ENCODE measurements around the gene SLC2A8. TPM values are rescaled to one million over a fixed set of nuclear protein-coding genes. Genes with fewer than 3 reads are reported as not detected.
A peak's percentile ranks its signal among the peaks of the same experiment; 100 is the strongest.

SLC2A8 gene
- total and polyA plus RNA-seq, 10 donors = 10.0 to 32.0 (median 21.0) TPM

- WGBS, 5 donors = 1 to 2% (median 1%) methylated on average over 14 of the region's 14 CpGs
- no peaks in the 10 kb centered on the region for H3K27me3 ChIP-seq (replicated peaks in 1 of 7)
Measured at GRCh38 chr9:127450243-127450760, 53.3 kb downstream of the SLC2A8 start.

GRCh38 chr9:127450830-127451607 is 54.0 kb downstream of the SLC2A8 start, which contains the start of the genes LRSAM1 and RPL12:
Gene LRSAM1 (plus strand): TSS chr9:127451510. CDS start chr9:127454528, 3,018 bp downstream.
Gene RPL12 (minus strand): TSS chr9:127451406. CDS start chr9:127451317, 89 bp downstream.
- Histone ChIP-seq H3K36me3 (peaks cover 0 to 75% (median 39%) of the 10 kb centered on the region in 6 donors), H3K4me1 (peaks cover 27 to 75% (median 49%) of the 10 kb centered on the region in 6 donors), H3K27me3 (replicated peaks in 1 of 7) (no peaks in the 10 kb centered on the region), H3K9me3 (no peaks in the 10 kb centered on the region), H3K27ac (peak within 1 kb of the TSS; percentile 90 to 96 (median 95)), H3K4me3 (peak within 1 kb of the TSS; percentile 65 to 90 (median 81))
- TF ChIP-seq POLR2AphosphoS5 (IDR thresholded peaks at IDR 0.05) = peak; percentile 100
- TF ChIP-seq CTCF (IDR thresholded peaks at IDR 0.05 in 8 of 11, conservative IDR thresholded peaks at IDR 0.05 in 3 of 11) = peak in 5 of 11 experiments; percentile 5 to 35 (median 11)
- peak; percentile 98 to 99 (median 99) for TF ChIP-seq POLR2A (IDR thresholded peaks at IDR 0.05)
- DNase-seq = peak; percentile 98
- intact Hi-C loops (cut with DNase I; ENCODE audit: low total_unique reads) = no loop called here
- WGBS, 5 donors = 0 to 3% (median 1%) methylated on average over 24 to 71 of the region's 71 CpGs

More at GRCh38 chr9:127450243-127450760, 53.3 kb downstream of the SLC2A8 start:
- intact Hi-C loops (cut with DNase I; ENCODE audit: low total_unique reads) = no loop called here
- TF ChIP-seq POLR2AphosphoS5 (IDR thresholded peaks at IDR 0.05) = no peak
- H3K27ac ChIP-seq = peak overlapping the region; percentile 90 to 96 (median 95)
- no peaks in the 10 kb centered on the region for H3K9me3 ChIP-seq
- peaks cover 24 to 68% (median 44%) of the 10 kb centered on the region in 6 donors for H3K4me1 ChIP-seq
- peaks cover 0 to 77% (median 45%) of the 10 kb centered on the region in 6 donors for H3K36me3 ChIP-seq
- H3K4me3 ChIP-seq = peak overlapping the region; percentile 65 to 90 (median 81)
- no peak for DNase-seq

GRCh38 chr9:127451608-127451857 is 54.6 kb downstream of the SLC2A8 start:
- DNase-seq = no peak
- H3K4me3 ChIP-seq = peak overlapping the region; percentile 65 to 90 (median 81)
- H3K4me1 ChIP-seq = peaks cover 27 to 80% (median 51%) of the 10 kb centered on the region in 6 donors
- intact Hi-C loops (cut with DNase I; ENCODE audit: low total_unique reads) = no loop called here
- TF ChIP-seq CTCF (IDR thresholded peaks at IDR 0.05 in 8 of 11, conservative IDR thresholded peaks at IDR 0.05 in 3 of 11) = no peak
- TF ChIP-seq POLR2AphosphoS5 (IDR thresholded peaks at IDR 0.05) = no peak
- TF ChIP-seq POLR2A (IDR thresholded peaks at IDR 0.05) = no peak
- peak overlapping the region; percentile 90 to 96 (median 95) for H3K27ac ChIP-seq
- WGBS, 5 donors = 0 to 6% (median 1%) methylated on average over 12 to 14 of the region's 14 CpGs
- H3K9me3 ChIP-seq = no peaks in the 10 kb centered on the region
- H3K27me3 ChIP-seq (replicated peaks in 1 of 7) = no peaks in the 10 kb centered on the region
- peaks cover 0 to 73% (median 34%) of the 10 kb centered on the region in 6 donors for H3K36me3 ChIP-seq

GRCh38 chr9:127451858-127452656 is 55.1 kb downstream of the SLC2A8 start:
- Histone ChIP-seq H3K36me3 (peaks cover 0 to 73% (median 32%) of the 10 kb centered on the region in 6 donors), H3K4me1 (peaks cover 27 to 80% (median 51%) of the 10 kb centered on the region in 6 donors), H3K27me3 (replicated peaks in 1 of 7) (no peaks in the 10 kb centered on the region), H3K9me3 (no peaks in the 10 kb centered on the region), H3K27ac (peak overlapping the region; percentile 90 to 96 (median 95)), H3K4me3 (peak overlapping the region; percentile 65 to 90 (median 81))
- intact Hi-C loops (cut with DNase I; ENCODE audit: low total_unique reads) = no loop called here
- DNase-seq = peak; percentile 90
- WGBS, 5 donors = 10 to 12% (median 10%) methylated on average over 19 to 29 of the region's 29 CpGs
- TF ChIP-seq POLR2A (IDR thresholded peaks at IDR 0.05) (no peak), CTCF (IDR thresholded peaks at IDR 0.05 in 8 of 11, conservative IDR thresholded peaks at IDR 0.05 in 3 of 11) (no peak), POLR2AphosphoS5 (IDR thresholded peaks at IDR 0.05) (no peak)

Data from spleen (tissue), 11 donors.